ENCODE measurements around the gene ATAD1.

DNA sequence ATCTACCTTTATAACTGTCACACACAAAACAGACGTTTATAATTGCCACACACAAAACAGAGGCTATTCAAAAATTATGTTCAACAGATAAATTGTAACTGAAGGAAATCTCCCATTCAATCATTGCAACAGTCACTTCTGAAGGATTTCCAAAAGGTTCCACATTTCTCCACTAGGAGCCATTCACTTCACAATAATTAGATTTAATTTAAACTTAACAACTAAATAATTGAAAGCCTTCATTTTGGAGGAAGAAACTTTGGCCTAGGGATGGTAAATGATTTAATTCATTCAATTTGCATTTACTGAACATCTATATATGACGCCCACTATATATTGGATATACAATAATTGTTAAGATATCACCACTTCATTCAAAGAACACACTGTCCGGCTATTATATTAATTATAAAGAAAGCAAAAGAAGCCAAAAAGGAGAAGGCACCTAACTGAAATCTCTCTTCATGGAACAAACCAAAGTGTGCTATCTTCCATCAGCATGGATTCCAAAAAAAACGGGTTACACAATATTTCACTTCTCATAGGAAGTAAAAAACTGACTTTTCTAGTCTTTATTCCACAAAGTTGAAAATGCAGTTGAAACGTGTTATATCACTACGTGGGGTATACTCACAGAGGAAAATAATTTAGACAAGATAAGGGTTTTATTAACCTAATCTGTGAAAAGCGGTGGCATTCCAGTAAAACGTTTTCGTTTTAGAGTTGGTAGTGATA lies 1.7 kb downstream of the ATAD1 start:
- TF ChIP-seq RB1 (IDR thresholded peaks at IDR 0.05; ENCODE audit: low read depth): no peak
- TF ChIP-seq YY1 (IDR thresholded peaks at IDR 0.05; ENCODE audit: borderline replicate concordance in 1 of 3, control insufficient read depth in 1 of 3, extremely low read depth in 1 of 3, insufficient read depth in 3 of 3, insufficient read length in 1 of 3, insufficient replicate concordance in 2 of 3, low read depth in 1 of 3, low read length in 2 of 3): no peak
- TF ChIP-seq RAD21 (CRISPR knock-in tag; conservative IDR thresholded peaks at IDR 0.05 in 1 of 2, IDR thresholded peaks at IDR 0.05 in 1 of 2): no peak
- TF ChIP-seq BHLHE40 (IDR thresholded peaks at IDR 0.05; ENCODE audit: low read length): no peak
- TF ChIP-seq CLOCK (CRISPR knock-in tag; IDR thresholded peaks at IDR 0.05; ENCODE audit: borderline replicate concordance): no peak
